Activated CD8-positive, alpha-beta memory T cell treated with anti-CD3 and anti-CD28 coated beads for 4 hours (primary cell): ENCODE data around the gene CRYM.
"Not testable (repeated sequence)": the region's sequence is repeated elsewhere in the genome, so short reads cannot be mapped to it uniquely, and the experiment has no call there.

Experiments used
- DNase-seq, 2 donors: peaks; one replicate each; pipeline ENCODE4 v3.0.0-alpha.2; 2020; ENCODE audit warnings: low read depth in 2 of 2

CRYM gene

DNA sequence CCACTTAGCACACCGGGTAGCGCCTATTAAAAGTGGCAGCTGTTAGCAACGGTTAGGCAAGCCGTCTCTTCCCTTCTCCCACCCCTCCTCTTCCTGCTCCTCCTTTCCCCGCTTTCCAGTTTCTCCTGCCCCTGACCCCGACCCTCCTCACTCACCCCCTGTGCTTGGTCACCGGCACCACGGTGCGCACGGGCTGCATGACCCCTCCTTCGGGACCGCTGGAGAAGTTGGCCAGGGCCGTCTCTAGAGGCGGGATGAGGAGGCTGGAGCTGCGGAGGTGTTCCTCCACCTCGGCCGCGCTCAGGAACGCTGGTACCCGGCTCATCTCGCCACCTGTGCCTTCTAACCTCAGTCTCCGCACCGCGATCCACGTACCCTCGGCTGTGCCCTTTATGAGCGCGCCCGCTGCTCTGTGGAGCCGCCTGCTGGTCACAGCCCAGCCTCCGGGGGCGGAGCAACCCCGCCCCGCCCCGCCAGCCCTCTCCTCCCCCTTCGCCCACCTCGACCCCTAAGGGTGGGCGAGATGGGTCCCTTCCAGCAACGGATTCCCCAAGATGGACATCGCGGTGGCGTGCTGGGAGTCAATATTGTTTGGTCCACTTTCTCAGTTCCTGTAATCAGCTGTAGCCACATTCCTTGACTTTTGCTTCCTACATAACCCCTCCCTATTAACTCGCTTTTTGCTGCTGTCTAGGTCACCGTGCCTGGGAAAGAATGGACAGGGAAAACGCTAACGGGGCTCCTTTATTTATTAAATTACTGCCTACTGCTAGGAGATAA is at the start of gene CRYM:
Gene CRYM, minus strand, starts transcription at position 364 of the 780 bp plus-strand sequence. Its CDS starts 39 bp downstream, at position 325.
- no peak for DNase-seq

GRCh38 chr16:21327046-21327445 is 49.0 kb upstream of the CRYM start:
- no peak for DNase-seq

DNA sequence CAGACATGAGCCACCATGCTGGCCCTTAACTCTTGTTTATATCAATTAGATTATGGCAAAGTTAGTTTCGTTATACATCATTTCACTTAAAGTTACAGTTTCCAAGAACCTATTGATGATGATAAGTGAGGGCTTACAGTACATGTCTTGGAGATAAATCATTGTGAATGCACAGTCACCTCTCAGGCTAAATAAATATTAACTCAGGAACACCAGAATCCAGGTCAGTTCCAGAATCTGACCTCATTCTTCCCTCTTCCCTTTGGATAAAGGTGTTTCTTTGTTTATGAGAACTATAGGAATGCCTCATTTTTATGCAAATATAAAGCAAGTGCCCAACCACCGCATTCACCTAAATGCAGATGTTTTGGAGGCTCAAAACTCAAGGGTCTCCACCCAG is 48.4 kb upstream of the CRYM start:
- no peak for DNase-seq

GRCh38 chr16:21324267-21324666 is 46.2 kb upstream of the CRYM start:
- no peak for DNase-seq

DNA sequence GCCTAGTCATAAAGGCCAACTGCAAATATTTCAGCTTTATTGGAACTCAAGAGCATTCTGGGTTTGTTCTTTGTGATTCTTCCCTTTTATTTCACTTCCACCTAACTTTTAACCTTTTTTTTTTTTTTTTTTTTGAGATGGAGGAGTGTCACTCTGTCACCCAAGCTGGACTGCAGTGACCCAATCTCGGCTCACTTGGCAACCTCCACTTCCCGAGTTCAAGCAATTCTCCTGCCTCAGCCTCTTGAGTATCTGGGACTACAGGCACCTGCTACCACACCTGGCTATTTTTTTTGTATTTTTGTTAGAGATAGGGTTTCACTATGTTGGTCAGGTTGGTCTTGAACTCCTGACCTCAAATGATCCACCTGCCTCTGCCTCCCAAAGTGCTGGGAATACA is 44.2 kb upstream of the CRYM start:
- not testable (repeated sequence) for DNase-seq

DNA sequence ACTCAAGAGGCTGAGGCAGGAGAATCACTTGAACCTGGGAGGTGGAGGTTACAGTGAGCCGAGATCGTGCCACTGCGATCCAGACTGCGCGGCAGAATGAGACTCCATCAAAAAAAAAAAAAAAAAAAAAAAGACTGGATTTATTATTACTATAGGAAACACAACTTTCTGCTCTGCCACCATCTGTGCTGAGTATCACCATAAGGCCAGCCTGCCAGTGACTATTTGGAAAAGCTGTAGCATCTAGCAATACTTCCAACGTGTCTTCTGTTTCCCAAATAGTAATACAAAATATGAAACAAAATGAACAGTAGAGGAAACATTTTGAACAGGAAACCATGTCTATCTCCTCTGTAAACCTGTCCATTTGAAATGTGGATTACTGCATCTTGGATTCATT is 43.6 kb upstream of the CRYM start:
- DNase-seq, result no peak

- DNase-seq, result no peak
These were observed 36.2 kb upstream of the CRYM start for GRCh38 chr16:21314339-21314738.

DNA sequence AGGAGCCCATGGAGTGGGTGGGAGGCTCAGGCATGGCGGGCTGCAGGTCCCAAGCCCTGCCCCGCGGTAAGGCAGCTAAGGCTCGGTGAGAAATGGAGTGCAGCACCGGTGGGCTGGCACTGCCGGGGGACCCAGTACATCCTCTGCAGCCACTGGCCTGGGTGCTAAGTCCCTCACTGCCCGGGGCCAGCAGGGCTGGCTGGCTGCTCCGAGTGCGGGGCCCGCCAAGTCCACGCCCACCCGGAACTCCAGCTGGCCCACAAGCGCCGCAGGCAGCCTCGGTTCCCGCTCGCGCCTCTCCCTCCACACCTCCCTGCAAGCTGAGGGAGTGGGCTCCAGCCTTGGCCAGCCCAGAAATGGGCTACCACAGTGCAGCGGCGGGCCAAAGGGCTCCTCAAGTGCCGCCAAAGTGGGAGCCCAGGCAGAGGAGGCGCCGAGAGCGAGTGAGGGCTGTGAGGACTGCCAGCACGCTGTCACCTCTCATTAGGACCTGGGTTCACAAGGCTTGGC is 34.8 kb upstream of the CRYM start:
- DNase-seq, result not testable (repeated sequence)

GRCh38 chr16:21312046-21312445 is 34.0 kb upstream of the CRYM start:
- DNase-seq, result not testable (repeated sequence)

DNA sequence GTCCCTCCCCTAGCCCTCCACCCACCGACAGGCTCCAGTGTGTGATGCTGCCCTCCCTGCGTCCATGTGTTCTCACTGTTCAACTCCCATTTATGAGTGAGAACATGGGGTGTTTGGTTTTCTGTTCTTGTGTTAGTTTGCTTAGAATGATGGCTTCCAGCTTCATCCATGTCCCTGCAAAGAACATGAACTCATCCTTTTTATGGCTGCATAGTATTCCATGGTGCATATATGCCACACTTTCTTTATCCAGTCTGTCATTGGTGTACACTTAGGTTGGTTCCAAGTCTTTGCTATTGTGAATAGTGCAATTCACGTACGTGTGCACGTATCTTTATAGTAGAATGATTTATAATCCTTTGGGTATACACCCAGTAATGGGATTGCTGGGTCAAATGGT is 28.6 kb upstream of the CRYM start:
- DNase-seq, result not testable (repeated sequence)

GRCh38 chr16:21302898-21303528 is 24.9 kb upstream of the CRYM start:
- no peak for DNase-seq

GRCh38 chr16:21302454-21302853 is 24.4 kb upstream of the CRYM start:
- DNase-seq, result no peak

DNA sequence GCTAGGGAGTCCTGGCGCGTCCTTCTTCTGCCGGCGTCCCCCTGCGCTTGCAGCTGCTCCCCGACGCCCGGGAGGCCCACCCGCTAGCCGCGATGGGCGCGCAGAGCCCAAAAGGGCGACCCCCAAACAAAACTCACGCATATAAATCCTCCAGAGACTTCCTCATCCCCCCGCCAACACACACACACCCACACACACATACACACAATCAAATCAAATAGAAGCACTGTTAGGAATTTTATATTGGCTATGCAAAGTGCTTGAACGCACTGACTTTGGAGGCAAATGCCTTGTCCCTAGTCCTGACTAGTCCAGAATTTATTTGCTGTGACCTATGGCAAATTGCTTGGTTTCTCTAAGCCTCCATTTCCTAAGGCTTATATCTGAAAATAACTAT is 23.8 kb upstream of the CRYM start:
- DNase-seq, result no peak

DNA sequence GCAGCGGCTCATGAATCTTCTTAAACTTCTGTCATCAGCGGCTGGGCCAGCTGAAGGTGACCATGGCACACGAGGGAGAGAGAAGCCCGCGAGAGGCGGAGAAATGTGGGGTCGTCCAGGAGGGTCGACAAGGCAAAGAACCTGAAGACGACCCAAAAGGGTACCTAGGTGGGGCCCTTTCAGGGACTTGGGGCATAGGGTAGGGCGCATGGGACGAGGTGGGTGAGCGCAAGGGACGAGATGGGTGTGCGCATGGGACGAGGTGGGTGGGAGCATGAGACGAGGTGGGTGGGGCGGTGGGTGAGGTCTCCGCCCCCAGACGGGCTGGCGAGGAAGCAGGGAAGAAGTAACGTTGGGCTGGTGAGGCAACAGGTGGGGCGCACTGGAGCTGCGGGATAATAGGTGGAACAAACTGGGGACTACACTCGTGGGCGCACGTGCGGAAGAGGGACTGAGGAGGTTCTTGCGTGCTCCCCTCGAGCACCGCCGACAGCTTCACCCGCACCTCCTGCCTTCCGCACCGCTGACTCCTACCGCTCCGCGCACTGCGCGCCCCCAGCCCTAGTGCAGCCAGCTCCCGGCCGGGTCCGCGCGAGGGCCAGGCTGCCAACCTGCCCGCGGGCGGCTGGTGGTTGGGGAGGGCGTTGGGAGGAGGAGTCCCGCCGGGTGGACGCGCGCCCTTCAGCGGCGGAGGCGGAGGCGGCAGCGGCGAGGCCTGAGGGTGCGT is 23.2 kb upstream of the CRYM start:
- no peak for DNase-seq

- no peak for DNase-seq
These were observed 22.4 kb upstream of the CRYM start for GRCh38 chr16:21300309-21301167.

DNA sequence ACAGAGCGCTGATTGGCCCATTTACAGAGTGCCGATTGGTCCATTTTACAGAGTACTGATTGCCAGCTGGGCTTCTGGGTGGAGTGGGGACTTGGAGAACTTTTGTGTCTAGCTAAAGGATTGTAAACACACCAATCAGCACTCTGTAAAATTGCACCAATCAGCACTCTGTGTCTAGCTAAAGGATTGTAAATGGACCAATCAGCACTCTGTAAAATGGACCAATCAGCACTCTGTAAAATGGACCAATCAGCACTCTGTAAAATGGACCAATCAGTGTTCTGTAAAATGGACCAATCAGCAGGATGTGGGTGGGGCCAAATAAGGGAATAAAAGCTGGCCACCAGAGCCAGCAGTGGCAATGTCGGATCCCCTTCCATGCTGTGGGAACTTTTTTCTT is 11.7 kb upstream of the CRYM start:
- DNase-seq, result not testable (repeated sequence)

DNA sequence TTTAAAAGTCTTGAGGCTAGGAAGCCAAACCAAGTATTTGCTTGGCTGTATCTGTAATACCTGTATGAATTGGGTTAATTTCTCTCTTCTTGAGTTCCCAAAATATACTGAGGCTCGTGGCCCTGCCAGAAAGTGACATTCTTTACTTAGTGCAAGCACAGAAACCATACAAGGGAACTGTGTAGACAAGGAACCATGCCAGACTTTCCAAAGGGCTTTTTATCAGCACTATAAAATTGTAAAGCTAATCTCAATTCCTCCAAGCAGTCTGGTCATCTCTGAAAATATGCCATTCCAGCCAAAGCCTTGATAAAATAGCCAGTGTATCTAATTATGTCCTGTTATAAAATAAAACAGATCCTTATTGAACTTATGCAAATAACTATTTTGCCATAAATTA is 7.2 kb upstream of the CRYM start:
- DNase-seq, result no peak

DNA sequence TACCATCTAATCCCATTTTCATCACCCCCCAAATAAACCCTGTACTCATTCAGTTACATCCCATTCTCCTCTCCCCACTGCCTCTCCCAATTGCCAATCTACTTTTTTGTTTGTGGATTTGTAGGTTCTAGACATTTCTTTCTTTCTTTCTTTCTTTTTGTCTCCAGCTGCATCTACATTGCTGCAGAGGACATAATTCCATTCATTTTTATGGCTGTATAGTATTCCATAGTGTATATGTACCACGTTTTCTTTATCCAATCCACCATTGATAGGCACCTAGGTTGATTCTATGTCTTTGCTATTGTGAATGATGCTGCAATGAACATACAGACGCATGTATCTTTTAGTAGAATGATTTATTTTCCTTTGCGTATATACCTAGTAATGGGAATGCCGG is 6.3 kb upstream of the CRYM start:
- no peak for DNase-seq

- no peak for DNase-seq
These were observed 5.6 kb upstream of the CRYM start for GRCh38 chr16:21283521-21284289.

- no peak for DNase-seq
These were observed 3.8 kb upstream of the CRYM start for GRCh38 chr16:21281698-21282389.
